Motor neuron (in vitro differentiated cells): Measurements from ENCODE around the gene SYCP3. TPM values are rescaled to one million over a fixed set of nuclear protein-coding genes. Genes with fewer than 3 reads are reported as not detected.
A peak's percentile ranks its signal among the peaks of the same experiment; 100 is the strongest.
"Not testable (repeated sequence)": the region's sequence is repeated elsewhere in the genome, so short reads cannot be mapped to it uniquely, and the experiment has no call there.

ENCODE experiments used
- ATAC-seq, 8 experiments: fragments of 200-7000 bp; cut with Tn5 transposase; replicated peaks in 6 of 8; 2 replicates each; pipeline ENCODE4 v1.8.0; 2021; ENCODE audit warnings: mild to moderate bottlenecking in 8 of 8, moderate library complexity in 8 of 8
- H3K27ac ChIP-seq, 2 donors: fragments of 250-450 bp; sonication (Bioruptor Pico); 2 replicates each; pipeline ENCODE4 v1.9.0; 2021; ENCODE audit warnings: antibody characterized with exemption in 2 of 2, mild to moderate bottlenecking in 2 of 2, moderate library complexity in 1 of 2
- H3K4me1 ChIP-seq, 2 donors: fragments of 250-450 bp; sonication (Bioruptor Pico); replicated peaks in 1 of 2; 2 replicates each; pipeline ENCODE4 v1.6.1; 2021; ENCODE audit warnings: antibody characterized with exemption in 2 of 2, mild to moderate bottlenecking in 2 of 2, moderate library complexity in 1 of 2
- H3K4me3 ChIP-seq, 5 donors: fragments of 250-450 bp; sonication (Bioruptor Pico); 2 replicates each; pipeline ENCODE4 v1.9.0; 2021; ENCODE audit warnings: antibody characterized with exemption in 5 of 5, mild to moderate bottlenecking in 5 of 5, moderate library complexity in 4 of 5
- WGBS, 10 experiments: fragments of 450-650 bp; shearing (Covaris generic); methylation state at CpG; one replicate each; pipeline ENCODE4 v1.0.0; 2022; 5-methylcytosine and 5-hydroxymethylcytosine counted together
- in situ Hi-C, 9 experiments: fragments of 400-800 bp; cut with MboI; loops; one replicate each; pipeline ENCODE4 v1.15.0; 2021; ENCODE audit warnings: low sequenced_read_pairs in 9 of 9, low pct_unique_long_range_greater_than_20kb in 2 of 9; ENCODE audit not compliant: unreplicated experiment in 9 of 9
- total RNA-seq, 8 experiments: library from RNA; unstranded; fragments of 300-600 nt; gene quantifications; 2 replicates each; pipeline versions ENCODE4 v1.2.3 to v1.2.4, GENCODE V29; 2022

Gene SYCP3
- total RNA-seq, 8 experiments from 2014 or later = 0.60 to 15.7 (median 0.83) TPM

DNA sequence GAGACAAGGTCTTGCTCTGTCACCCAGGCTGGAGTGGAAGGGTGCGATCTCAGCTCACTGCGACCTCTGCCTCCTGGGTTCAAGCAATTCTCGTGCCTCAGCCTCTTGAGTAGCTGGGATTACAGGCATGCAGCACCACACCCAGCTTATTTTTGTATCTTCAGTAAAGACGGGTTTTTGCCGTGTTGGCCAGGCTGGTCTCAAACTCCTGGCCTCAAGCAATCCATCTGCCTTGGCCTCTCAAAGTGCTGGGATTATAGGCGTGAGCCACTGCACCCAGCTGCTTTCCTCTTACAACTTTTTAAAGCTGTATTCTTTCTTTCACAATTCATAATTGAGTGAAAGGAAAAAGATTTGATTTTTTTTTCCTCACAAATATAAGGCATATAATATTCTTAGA is 57.6 kb downstream of the SYCP3 start:
- ATAC-seq = peak in 3 of 8 experiments; percentile 47 to 71 (median 61)
- 13 to 100% (median 58%) methylated on average over 1 to 4 of the region's 6 CpGs; no CpG with 5 or more reads in 3 of the 10 experiments for WGBS, 10 experiments
- H3K4me3 ChIP-seq, in situ Hi-C loops, H3K4me1 ChIP-seq, H3K27ac ChIP-seq: not testable (repeated sequence)

DNA sequence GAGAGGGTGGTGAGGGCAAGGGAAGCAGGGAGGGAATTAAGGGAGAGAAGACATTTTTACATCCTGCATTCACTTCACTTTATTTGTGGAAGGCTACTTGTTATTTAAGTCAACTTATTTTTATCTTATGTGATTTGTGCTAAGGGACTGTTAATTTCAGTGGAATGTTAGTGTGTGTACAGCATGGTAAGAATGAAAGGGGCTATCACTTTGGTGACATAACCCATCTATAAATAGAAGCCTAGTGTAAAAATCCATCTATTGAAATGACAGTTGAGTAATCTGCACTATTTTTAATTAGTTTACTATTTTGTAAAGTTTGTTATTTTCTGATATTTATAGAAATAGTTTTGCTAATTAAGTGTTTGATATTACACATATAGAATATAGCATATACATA is 58.6 kb downstream of the SYCP3 start:
- Histone ChIP-seq H3K4me1 (no peaks in the 10 kb centered on the region), H3K4me3 (no peak overlapping the region), H3K27ac (no peak overlapping the region)
- ATAC-seq = peak in 1 of 8 experiments; percentile 40
- in situ Hi-C loops = no loop called here

DNA sequence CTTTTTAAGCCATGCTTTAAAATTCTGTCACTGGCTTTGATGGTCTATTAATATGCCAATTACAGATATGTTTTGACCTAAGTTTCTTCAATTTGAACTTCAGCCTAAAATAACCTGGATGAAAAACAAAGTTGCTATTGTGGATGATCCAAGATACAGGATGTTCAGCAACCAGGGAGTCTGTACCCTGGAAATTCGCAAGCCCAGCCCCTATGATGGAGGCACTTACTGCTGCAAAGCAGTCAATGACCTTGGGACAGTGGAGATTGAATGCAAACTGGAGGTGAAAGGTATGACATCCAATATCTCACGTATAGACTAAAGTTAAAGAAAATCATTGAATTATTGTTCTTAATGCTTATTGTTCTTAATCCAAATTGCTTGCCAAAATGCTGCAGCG is 59.0 kb downstream of the SYCP3 start:
- 65 to 96% (median 88%) methylated on average over 2 to 3 of the region's 3 CpGs; no CpG with 5 or more reads in 4 of the 10 experiments for WGBS, 10 experiments
- Histone ChIP-seq H3K4me1 (no peaks in the 10 kb centered on the region), H3K27ac (no peak overlapping the region), H3K4me3 (no peak overlapping the region)
- in situ Hi-C loops = no loop called here
- no peak for ATAC-seq

Other genes starting within 250 kb of the SYCP3 start
- gene MYBPC1, start 144.5 kb downstream of the SYCP3 start, total RNA-seq = 10 to 100 TPM in 1 of 8 experiments, 1 to 10 TPM in 2, under 1 TPM in 3, not detected in 2; 0.24 to 23.7 (median 2.0) TPM
- 100 to 1,000 TPM in 2 of 8 experiments, 10 to 100 TPM in 6; 13.7 to 124 (median 20.7) TPM for gene CHPT1, start 41.8 kb downstream of the SYCP3 start, total RNA-seq
- gene GNPTAB, start 91.5 kb upstream of the SYCP3 start, total RNA-seq = 10 to 100 TPM; 15.2 to 49.0 (median 41.5) TPM
- 100 to 1,000 TPM in 1 of 8 experiments, 10 to 100 TPM in 3, 1 to 10 TPM in 2, under 1 TPM in 2; 0.71 to 110 (median 7.4) TPM for gene DRAM1, start 138.1 kb upstream of the SYCP3 start, total RNA-seq